ENCODE data around the gene NKX6-1.

Gene NKX6-1

DNA sequence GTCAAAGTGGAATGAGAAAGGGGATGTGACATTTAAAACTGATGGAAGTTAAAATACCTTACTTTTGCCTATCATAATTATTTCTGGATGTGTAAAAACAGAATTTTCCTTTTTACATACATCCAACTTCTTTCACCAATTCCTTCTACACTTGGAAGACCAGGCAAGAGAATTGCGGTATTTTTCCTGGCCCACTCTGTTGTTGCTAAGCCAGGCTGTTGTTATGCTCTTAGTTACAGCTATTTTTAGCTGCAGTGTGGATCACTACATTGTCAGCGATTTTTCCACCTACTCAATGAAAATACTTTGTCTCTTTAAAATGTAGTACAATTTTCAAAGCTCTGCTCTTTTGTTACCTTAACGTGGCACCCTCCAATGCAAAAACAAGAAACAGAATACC is 43.4 kb downstream of the NKX6-1 start:
- DNase-seq: no peak
- no peaks in the 10 kb centered on the region for H3K36me3 ChIP-seq (ENCODE audit: control insufficient read depth, insufficient read depth, low read length)
- no peaks in the 10 kb centered on the region for H3K4me1 ChIP-seq (ENCODE audit: control insufficient read depth, insufficient read depth, low read length, poor library complexity, severe bottlenecking)
- no peak overlapping the region for H3K4me3 ChIP-seq (ENCODE audit: insufficient read depth, low read depth, low read length, poor library complexity, severe bottlenecking)
- H3K27me3 ChIP-seq (replicated peaks; ENCODE audit: control insufficient read depth, insufficient read depth, low read length, poor library complexity, severe bottlenecking): no peaks in the 10 kb centered on the region
- no peaks in the 10 kb centered on the region for H3K9me3 ChIP-seq (ENCODE audit: control insufficient read depth, low read length)
- H3K27ac ChIP-seq (ENCODE audit: insufficient read depth, low read length, poor library complexity, severe bottlenecking): no peak overlapping the region

DNA sequence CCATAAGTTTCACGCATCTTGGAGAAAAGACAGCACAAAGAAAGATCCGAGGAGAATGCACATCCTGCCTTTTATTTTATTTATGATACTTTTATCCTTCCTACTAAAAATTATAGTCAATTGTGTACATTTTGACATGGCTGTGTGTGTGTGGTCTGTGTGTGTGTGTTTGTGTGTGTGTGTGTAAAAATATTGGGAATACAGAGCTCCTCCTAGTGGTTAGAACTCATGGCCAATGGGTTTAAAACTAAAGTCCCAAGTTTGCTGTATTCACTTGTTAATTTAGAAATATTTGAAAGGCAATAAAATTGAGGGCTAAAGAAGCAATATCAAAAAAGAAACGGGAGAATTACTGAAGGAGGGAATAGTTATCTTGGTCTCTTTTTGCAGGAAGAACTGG is 47.5 kb downstream of the NKX6-1 start:
- no peaks in the 10 kb centered on the region for H3K4me1 ChIP-seq (ENCODE audit: control insufficient read depth, insufficient read depth, low read length, poor library complexity, severe bottlenecking)
- no peaks in the 10 kb centered on the region for H3K27me3 ChIP-seq (replicated peaks; ENCODE audit: control insufficient read depth, insufficient read depth, low read length, poor library complexity, severe bottlenecking)
- H3K36me3 ChIP-seq (ENCODE audit: control insufficient read depth, insufficient read depth, low read length): no peaks in the 10 kb centered on the region
- no peak for DNase-seq
- H3K27ac ChIP-seq (ENCODE audit: insufficient read depth, low read length, poor library complexity, severe bottlenecking): no peak overlapping the region
- H3K4me3 ChIP-seq (ENCODE audit: insufficient read depth, low read depth, low read length, poor library complexity, severe bottlenecking): no peak overlapping the region
- no peaks in the 10 kb centered on the region for H3K9me3 ChIP-seq (ENCODE audit: control insufficient read depth, low read length)

DNA sequence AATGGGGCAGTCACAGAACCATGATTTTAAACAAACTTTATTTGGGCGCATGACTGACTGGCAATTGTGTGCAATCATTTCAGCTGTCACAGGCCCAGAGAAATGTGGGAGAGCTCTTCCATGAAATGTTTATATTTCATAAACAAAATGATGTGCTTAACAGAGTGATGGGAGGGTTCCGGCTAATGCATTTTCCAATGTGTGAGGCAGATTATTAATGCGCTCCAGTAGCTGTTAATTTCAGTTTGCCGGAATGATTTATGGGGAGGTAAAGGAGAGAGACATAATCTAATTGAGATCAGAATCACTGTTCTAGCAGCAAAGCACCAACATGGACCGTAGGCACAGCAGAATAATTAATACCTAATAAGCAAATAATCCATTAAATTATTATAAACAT is 55.6 kb downstream of the NKX6-1 start:
- H3K27ac ChIP-seq (ENCODE audit: insufficient read depth, low read length, poor library complexity, severe bottlenecking): no peak overlapping the region
- DNase-seq: no peak

GRCh38 chr4:84442778-84443177 is 56.3 kb downstream of the NKX6-1 start:
- H3K4me1 ChIP-seq (ENCODE audit: control insufficient read depth, insufficient read depth, low read length, poor library complexity, severe bottlenecking): no peaks in the 10 kb centered on the region
- H3K4me3 ChIP-seq (ENCODE audit: insufficient read depth, low read depth, low read length, poor library complexity, severe bottlenecking): no peak overlapping the region
- H3K27me3 ChIP-seq (replicated peaks; ENCODE audit: control insufficient read depth, insufficient read depth, low read length, poor library complexity, severe bottlenecking): no peaks in the 10 kb centered on the region
- H3K9me3 ChIP-seq (ENCODE audit: control insufficient read depth, low read length): no peaks in the 10 kb centered on the region
- DNase-seq: no peak
- no peaks in the 10 kb centered on the region for H3K36me3 ChIP-seq (ENCODE audit: control insufficient read depth, insufficient read depth, low read length)
- no peak overlapping the region for H3K27ac ChIP-seq (ENCODE audit: insufficient read depth, low read length, poor library complexity, severe bottlenecking)

More for the DNA sequence above, 55.6 kb downstream of the NKX6-1 start:
- no peaks in the 10 kb centered on the region for H3K27me3 ChIP-seq (replicated peaks; ENCODE audit: control insufficient read depth, insufficient read depth, low read length, poor library complexity, severe bottlenecking)
- no peaks in the 10 kb centered on the region for H3K4me1 ChIP-seq (ENCODE audit: control insufficient read depth, insufficient read depth, low read length, poor library complexity, severe bottlenecking)
- no peaks in the 10 kb centered on the region for H3K9me3 ChIP-seq (ENCODE audit: control insufficient read depth, low read length)
- H3K4me3 ChIP-seq (ENCODE audit: insufficient read depth, low read depth, low read length, poor library complexity, severe bottlenecking): no peak overlapping the region
- H3K36me3 ChIP-seq (ENCODE audit: control insufficient read depth, insufficient read depth, low read length): no peaks in the 10 kb centered on the region

All from effector memory CD4-positive, alpha-beta T cell (primary cell).